Hepatocyte (in vitro differentiated cells): Measurements from ENCODE around the gene SGK2. TPM values are rescaled to one million over a fixed set of nuclear protein-coding genes. Genes with fewer than 3 reads are reported as not detected.

Experiments
- DNase-seq: peaks from one replicate; pipeline ENCODE4 v3.0.0-alpha.2; 2016; ENCODE audit warnings: low spot score
- H2AFZ ChIP-seq: fragments of 200-600 bp; sonication (generic); 2 replicates; pipeline ENCODE4 v1.6.0; 2016; ENCODE audit warnings: antibody characterized with exemption, mild to moderate bottlenecking
- H3K27ac ChIP-seq: fragments of 200-600 bp; sonication (generic); 2 replicates; pipeline ENCODE4 v1.5.1; 2016; ENCODE audit warnings: mild to moderate bottlenecking
- H3K27me3 ChIP-seq: fragments of 200-600 bp; sonication (generic); 2 replicates; pipeline ENCODE4 v1.6.1; 2016
- H3K36me3 ChIP-seq: fragments of 200-600 bp; sonication (generic); replicated peaks from 2 replicates; pipeline ENCODE4 v1.5.1; 2016; ENCODE audit warnings: low read depth; ENCODE audit not compliant: insufficient read depth
- H3K4me1 ChIP-seq: fragments of 200-600 bp; sonication (generic); 2 replicates; pipeline ENCODE4 v1.5.1; 2016; ENCODE audit warnings: mild to moderate bottlenecking, moderate library complexity; ENCODE audit not compliant: insufficient read depth
- H3K4me2 ChIP-seq: fragments of 200-600 bp; sonication (generic); 2 replicates; pipeline ENCODE4 v1.6.0; 2016
- H3K4me3 ChIP-seq: fragments of 200-600 bp; sonication (generic); 2 replicates; pipeline ENCODE4 v1.5.1; 2016; ENCODE audit warnings: mild to moderate bottlenecking
- H3K79me2 ChIP-seq: fragments of 200-600 bp; sonication (generic); 2 replicates; pipeline ENCODE4 v1.6.0; 2017; ENCODE audit warnings: mild to moderate bottlenecking
- H3K9me2 ChIP-seq: fragments of 200-600 bp; sonication (generic); replicated peaks from 2 replicates; pipeline ENCODE4 v1.6.0; 2017; ENCODE audit warnings: mild to moderate bottlenecking; ENCODE audit not compliant: insufficient read depth
- H3K9me3 ChIP-seq: fragments of 200-600 bp; sonication (generic); 2 replicates; pipeline ENCODE4 v1.5.1; 2016; ENCODE audit warnings: low read depth, mild to moderate bottlenecking
- H4K20me1 ChIP-seq: fragments of 200-600 bp; sonication (generic); 2 replicates; pipeline ENCODE4 v1.6.0; 2016; ENCODE audit warnings: mild to moderate bottlenecking; ENCODE audit not compliant: insufficient read depth, poor library complexity, severe bottlenecking
- CTCF ChIP-seq: fragments of 200-600 bp; sonication (generic); IDR thresholded peaks from 2 replicates; pipeline ENCODE4 v1.5.1; 2016; ENCODE audit warnings: antibody characterized with exemption, mild to moderate bottlenecking; ENCODE audit not compliant: poor library complexity
- EZH2 ChIP-seq: fragments of 200-600 bp; sonication (generic); IDR thresholded peaks from 2 replicates; pipeline ENCODE4 v1.6.1; 2016; ENCODE audit warnings: antibody characterized with exemption, mild to moderate bottlenecking, borderline replicate concordance
- EZH2phosphoT487 ChIP-seq: fragments of 200-600 bp; sonication (generic); IDR thresholded peaks from one replicate; pipeline ENCODE4 v1.6.1; 2018; ENCODE audit warnings: antibody characterized with exemption, mild to moderate bottlenecking, low read depth, moderate library complexity; ENCODE audit not compliant: unreplicated experiment, severe bottlenecking
- WGBS: methylation state at CpG from one replicate; pipeline ENCODE4 v1.1.6; 2016; ENCODE audit warnings: low lambda C conversion rate; ENCODE audit errors: missing lambda C conversion rate; 5-methylcytosine and 5-hydroxymethylcytosine counted together
- polyA plus RNA-seq: library from polyadenylated mRNA; unstranded; fragments of >200 nt; fragmentation: Nextera tagmentation; extraction: Ambion mirVana; gene quantifications from 2 replicates; pipeline ENCODE4 v1.2.1, GENCODE V29; 2016
- total RNA-seq: library from RNA; depleted of rRNA; stranded (reverse); fragments of >200 nt; gene quantifications from 2 replicates; pipeline ENCODE4 v1.2.3, GENCODE V29; 2014

SGK2 gene
- total and polyA plus RNA-seq, 2 experiments from 2014 or later = 12.5 to 21.2 TPM

- Histone ChIP-seq H3K79me2 (no peaks in the 10 kb centered on the region), H4K20me1 (no peaks in the 10 kb centered on the region), H3K9me2 (no peaks in the 10 kb centered on the region), H3K9me3 (no peaks in the 10 kb centered on the region), H3K27ac (no peak overlapping the region), H3K4me2 (no peak overlapping the region), H2AFZ (no peak overlapping the region), H3K27me3 (no peaks in the 10 kb centered on the region), H3K4me1 (no peaks in the 10 kb centered on the region), H3K4me3 (no peak overlapping the region), H3K36me3 (no peaks in the 10 kb centered on the region)
- 97% methylated on average over 5 of the region's 5 CpGs for WGBS
- no peak for DNase-seq
- TF ChIP-seq EZH2 = no peak
- no peak for TF ChIP-seq CTCF
- TF ChIP-seq EZH2phosphoT487 = no peak
Observed at GRCh38 chr20:43542161-43542560, 16.7 kb upstream of the SGK2 start.

GRCh38 chr20:43542674-43543073, 16.2 kb upstream of the SGK2 start:
- no peak overlapping the region for H3K4me3 ChIP-seq
- H3K27ac ChIP-seq = no peak overlapping the region
- no peaks in the 10 kb centered on the region for H3K79me2 ChIP-seq
- no peaks in the 10 kb centered on the region for H3K9me3 ChIP-seq
- TF ChIP-seq CTCF = no peak
- TF ChIP-seq EZH2 = no peak
- TF ChIP-seq EZH2phosphoT487 = no peak
- no peaks in the 10 kb centered on the region for H3K27me3 ChIP-seq
- H3K4me1 ChIP-seq = no peaks in the 10 kb centered on the region
- no peak overlapping the region for H2AFZ ChIP-seq
- H3K9me2 ChIP-seq = no peaks in the 10 kb centered on the region
- 70% methylated on average over 4 of the region's 4 CpGs for WGBS
- H3K36me3 ChIP-seq = no peaks in the 10 kb centered on the region
- H4K20me1 ChIP-seq = no peaks in the 10 kb centered on the region
- no peak overlapping the region for H3K4me2 ChIP-seq
- DNase-seq = no peak

GRCh38 chr20:43543138-43543537, 15.7 kb upstream of the SGK2 start:
- Histone ChIP-seq H3K4me3 (no peak overlapping the region), H3K27ac (no peak overlapping the region), H3K4me2 (no peak overlapping the region), H2AFZ (no peak overlapping the region), H3K79me2 (no peaks in the 10 kb centered on the region), H3K27me3 (no peaks in the 10 kb centered on the region), H3K36me3 (no peaks in the 10 kb centered on the region), H3K9me2 (no peaks in the 10 kb centered on the region), H3K9me3 (no peaks in the 10 kb centered on the region), H4K20me1 (no peaks in the 10 kb centered on the region), H3K4me1 (no peaks in the 10 kb centered on the region)
- DNase-seq = no peak
- WGBS = 83% methylated on average over 5 of the region's 5 CpGs
- TF ChIP-seq CTCF (no peak), EZH2phosphoT487 (no peak), EZH2 (no peak)

GRCh38 chr20:43544501-43544900, 14.3 kb upstream of the SGK2 start:
- DNase-seq = no peak
- Histone ChIP-seq H3K79me2 (no peaks in the 10 kb centered on the region), H4K20me1 (no peaks in the 10 kb centered on the region), H3K4me3 (no peak overlapping the region), H3K4me1 (no peaks in the 10 kb centered on the region), H3K36me3 (no peaks in the 10 kb centered on the region), H3K27me3 (no peaks in the 10 kb centered on the region), H3K4me2 (no peak overlapping the region), H3K27ac (no peak overlapping the region), H2AFZ (no peak overlapping the region), H3K9me2 (no peaks in the 10 kb centered on the region), H3K9me3 (no peaks in the 10 kb centered on the region)
- WGBS = 93% methylated on average over 9 of the region's 9 CpGs
- TF ChIP-seq EZH2phosphoT487 (no peak), CTCF (no peak), EZH2 (no peak)
